ENCODE results near the gene MSRB2.

GRCh38 chr10:23120001-23120934 is 24.9 kb downstream of the MSRB2 start:
- no peak for TF ChIP-seq CREB1 (IDR thresholded peaks at IDR 0.05)
- no peak for TF ChIP-seq USF2 (IDR thresholded peaks at IDR 0.05; ENCODE audit: low read length)
- TF ChIP-seq EP300 (IDR thresholded peaks at IDR 0.05; ENCODE audit: borderline replicate concordance in 1 of 2, low read depth in 2 of 2, low read length in 2 of 2): no peak
- TF ChIP-seq CTCF (IDR thresholded peaks at IDR 0.05; ENCODE audit: control extremely low read depth in 1 of 3, insufficient read depth in 1 of 3, low read depth in 1 of 3, low read length in 3 of 3): no peak
- TF ChIP-seq JUN (IDR thresholded peaks at IDR 0.05; ENCODE audit: low read depth, low read length): no peak
- no peak for TF ChIP-seq POLR2A (IDR thresholded peaks at IDR 0.05; ENCODE audit: control extremely low read depth in 1 of 2, low read depth in 2 of 2, low read length in 2 of 2)
- no peak for TF ChIP-seq SIN3A (conservative IDR thresholded peaks at IDR 0.05 in 1 of 2, IDR thresholded peaks at IDR 0.05 in 1 of 2; ENCODE audit: low read depth in 1 of 2, low read length in 2 of 2)
